Activated naive CD8-positive, alpha-beta T cell treated with anti-CD3 and anti-CD28 coated beads, Interleukin-2, amount 10 ng/mL, durations not matched to agents 7 days and 5 days (primary cell): ENCODE results near the gene GINS3. TPM values are rescaled to one million over a fixed set of nuclear protein-coding genes. Genes with fewer than 3 reads are reported as not detected.

Source experiments
- ATAC-seq: fragments of 150-1000 bp; cut with Tn5 transposase; one replicate; pipeline ENCODE4 v1.10.0; 2021; ENCODE audit warnings: low read depth, moderate library complexity
- POLR2A ChIA-PET: fragments of 350-600 bp; sonication (Branson Sonifier 250); formaldehyde crosslinking; loops from one replicate; lab custom pipeline; 2021; ENCODE audit warnings: antibody characterized with exemption; lab: Charles Lee
- DNase-seq: peaks from one replicate; pipeline ENCODE4 v3.0.0; 2021
- H3K27ac Mint-ChIP-seq: one replicate; pipeline ENCODE4 v1.8.0; 2022; ENCODE audit warnings: mild to moderate bottlenecking, mixed read lengths
- H3K27me3 Mint-ChIP-seq: one replicate; pipeline ENCODE4 v1.8.0; 2022; ENCODE audit warnings: mild to moderate bottlenecking, moderate library complexity, mixed read lengths
- H3K36me3 Mint-ChIP-seq: one replicate; pipeline ENCODE4 v1.8.0; 2021; ENCODE audit warnings: mild to moderate bottlenecking, mixed read lengths
- H3K4me1 Mint-ChIP-seq: one replicate; pipeline ENCODE4 v1.8.0; 2021; ENCODE audit warnings: mixed read lengths
- H3K4me3 Mint-ChIP-seq: one replicate; pipeline ENCODE4 v1.8.0; 2022; ENCODE audit warnings: mild to moderate bottlenecking, moderate library complexity, mixed read lengths
- H3K9me3 Mint-ChIP-seq: one replicate; pipeline ENCODE4 v1.8.0; 2021; ENCODE audit warnings: mixed read lengths
- total RNA-seq, 2 experiments: library from RNA; stranded (reverse); gene quantifications; one replicate each; pipeline ENCODE4 v1.2.3, GENCODE V29; 2021

The GINS3 gene
- 10 to 100 TPM; 10.2 to 11.1 TPM for total RNA-seq

- peak; percentile 96 for ATAC-seq
- Mint-ChIP-seq H3K4me1 (peaks cover 12% of the 10 kb centered on the region), H3K4me3 (peak within 1 kb of the TSS; percentile 95)
Observed at GRCh38 chr16:58392215-58393137, at the start of gene GINS3. GINS3 (plus strand) TSS chr16:58392471; CDS start chr16:58392602, 131 bp downstream.

GRCh38 chr16:58343562-58343961, 48.7 kb upstream of the GINS3 start:
- no peak for ATAC-seq
- no peak for DNase-seq
- POLR2A ChIA-PET = no interaction called here
- no peaks in the 10 kb centered on the region for H3K9me3 Mint-ChIP-seq
- H3K36me3 Mint-ChIP-seq = no peaks in the 10 kb centered on the region
- no peaks in the 10 kb centered on the region for H3K4me1 Mint-ChIP-seq
- no peak overlapping the region for H3K27ac Mint-ChIP-seq
- no peak overlapping the region for H3K4me3 Mint-ChIP-seq
- peaks cover 37% of the 10 kb centered on the region for H3K27me3 Mint-ChIP-seq

More at GRCh38 chr16:58392215-58393137, at the start of gene GINS3:
- POLR2A ChIA-PET = interaction anchor here (0.8 to 1.8 kb wide), 3 partner anchors 33 to 263 kb away, joined by 4 to 8 read pairs (median 4); partner anchors contain the start of genes CFAP20 and CNOT1
- peak; percentile 87 for DNase-seq
- Mint-ChIP-seq H3K9me3 (peaks cover 2% of the 10 kb centered on the region), H3K36me3 (peaks cover 9% of the 10 kb centered on the region), H3K27ac (peak within 1 kb of the TSS; percentile 97), H3K27me3 (peaks cover 10% of the 10 kb centered on the region)

- ATAC-seq = no peak
- Mint-ChIP-seq H3K4me1 (no peaks in the 10 kb centered on the region), H3K36me3 (no peaks in the 10 kb centered on the region), H3K27me3 (peaks cover 47% of the 10 kb centered on the region), H3K27ac (no peak overlapping the region), H3K4me3 (no peak overlapping the region), H3K9me3 (no peaks in the 10 kb centered on the region)
- POLR2A ChIA-PET = no interaction called here
- no peak for DNase-seq
Observed at GRCh38 chr16:58345574-58346354, 46.5 kb upstream of the GINS3 start.

- no peaks in the 10 kb centered on the region for H3K36me3 Mint-ChIP-seq
- no peaks in the 10 kb centered on the region for H3K4me1 Mint-ChIP-seq
- H3K27me3 Mint-ChIP-seq = peaks cover 46% of the 10 kb centered on the region
- no peak overlapping the region for H3K4me3 Mint-ChIP-seq
- POLR2A ChIA-PET = no interaction called here
- H3K9me3 Mint-ChIP-seq = no peaks in the 10 kb centered on the region
- no peak overlapping the region for H3K27ac Mint-ChIP-seq
- no peak for ATAC-seq
- DNase-seq = no peak
Observed at GRCh38 chr16:58346831-58347371, 45.4 kb upstream of the GINS3 start.

- POLR2A ChIA-PET = no interaction called here
- Mint-ChIP-seq H3K27me3 (peaks cover 36% of the 10 kb centered on the region), H3K27ac (no peak overlapping the region), H3K4me3 (no peak overlapping the region), H3K4me1 (no peaks in the 10 kb centered on the region), H3K36me3 (no peaks in the 10 kb centered on the region), H3K9me3 (no peaks in the 10 kb centered on the region)
- ATAC-seq (no peak), DNase-seq (no peak)
Observed at GRCh38 chr16:58348986-58349385, 43.3 kb upstream of the GINS3 start.

GRCh38 chr16:58352690-58353089, 39.6 kb upstream of the GINS3 start:
- H3K4me1 Mint-ChIP-seq = no peaks in the 10 kb centered on the region
- no peak overlapping the region for H3K27ac Mint-ChIP-seq
- H3K9me3 Mint-ChIP-seq = no peaks in the 10 kb centered on the region
- POLR2A ChIA-PET = no interaction called here
- ATAC-seq (no peak), DNase-seq (no peak)
- H3K36me3 Mint-ChIP-seq = no peaks in the 10 kb centered on the region
- no peak overlapping the region for H3K4me3 Mint-ChIP-seq
- H3K27me3 Mint-ChIP-seq = peaks cover 32% of the 10 kb centered on the region

GRCh38 chr16:58360041-58360634, 32.1 kb upstream of the GINS3 start:
- no peak for DNase-seq
- Mint-ChIP-seq H3K27me3 (peaks cover 19% of the 10 kb centered on the region), H3K4me3 (no peak overlapping the region), H3K9me3 (peaks cover 21% of the 10 kb centered on the region), H3K36me3 (peaks cover 3% of the 10 kb centered on the region), H3K27ac (no peak overlapping the region), H3K4me1 (peaks cover 2% of the 10 kb centered on the region)
- no peak for ATAC-seq
- POLR2A ChIA-PET = no interaction called here

- peaks cover 17% of the 10 kb centered on the region for H3K27me3 Mint-ChIP-seq
- POLR2A ChIA-PET = no interaction called here
Observed at GRCh38 chr16:58361726-58362125, 30.5 kb upstream of the GINS3 start.

GRCh38 chr16:58363746-58364393, 28.4 kb upstream of the GINS3 start:
- DNase-seq (no peak), ATAC-seq (no peak)
- H3K4me1 Mint-ChIP-seq = peaks cover 2% of the 10 kb centered on the region
- H3K36me3 Mint-ChIP-seq = peaks cover 3% of the 10 kb centered on the region
- no peak overlapping the region for H3K4me3 Mint-ChIP-seq
- POLR2A ChIA-PET = no interaction called here
- no peak overlapping the region for H3K27ac Mint-ChIP-seq
- H3K9me3 Mint-ChIP-seq = peaks cover 17% of the 10 kb centered on the region
- peaks cover 28% of the 10 kb centered on the region for H3K27me3 Mint-ChIP-seq

More at GRCh38 chr16:58361726-58362125, 30.5 kb upstream of the GINS3 start:
- Mint-ChIP-seq H3K9me3 (peaks cover 21% of the 10 kb centered on the region), H3K4me1 (peaks cover 2% of the 10 kb centered on the region), H3K27ac (no peak overlapping the region), H3K4me3 (no peak overlapping the region), H3K36me3 (peaks cover 3% of the 10 kb centered on the region)
- ATAC-seq (no peak), DNase-seq (no peak)

GRCh38 chr16:58365623-58366022, 26.6 kb upstream of the GINS3 start:
- POLR2A ChIA-PET = no interaction called here
- DNase-seq = no peak
- Mint-ChIP-seq H3K4me3 (no peak overlapping the region), H3K4me1 (no peaks in the 10 kb centered on the region), H3K36me3 (no peaks in the 10 kb centered on the region), H3K27me3 (peaks cover 34% of the 10 kb centered on the region), H3K9me3 (peaks cover 5% of the 10 kb centered on the region), H3K27ac (no peak overlapping the region)
- ATAC-seq = no peak

GRCh38 chr16:58366247-58367031, 25.8 kb upstream of the GINS3 start:
- Mint-ChIP-seq H3K9me3 (peaks cover 1% of the 10 kb centered on the region), H3K36me3 (no peaks in the 10 kb centered on the region), H3K4me3 (no peak overlapping the region), H3K4me1 (no peaks in the 10 kb centered on the region), H3K27ac (no peak overlapping the region), H3K27me3 (peaks cover 38% of the 10 kb centered on the region)
- DNase-seq (no peak), ATAC-seq (no peak)
- POLR2A ChIA-PET = no interaction called here

GRCh38 chr16:58367252-58367651, 25.0 kb upstream of the GINS3 start:
- H3K27ac Mint-ChIP-seq = no peak overlapping the region
- POLR2A ChIA-PET = no interaction called here

More at GRCh38 chr16:58367252-58367651, 25.0 kb upstream of the GINS3 start:
- Mint-ChIP-seq H3K9me3 (no peaks in the 10 kb centered on the region), H3K4me1 (no peaks in the 10 kb centered on the region), H3K4me3 (no peak overlapping the region), H3K36me3 (no peaks in the 10 kb centered on the region), H3K27me3 (peaks cover 44% of the 10 kb centered on the region)
- no peak for DNase-seq
- ATAC-seq = no peak
